ENCODE measurements around the gene USF1.
A peak's percentile ranks its signal among the peaks of the same experiment; 100 is the strongest.
"Not testable (repeated sequence)": the region's sequence is repeated elsewhere in the genome, so short reads cannot be mapped to it uniquely, and the experiment has no call there.

The USF1 gene

DNA sequence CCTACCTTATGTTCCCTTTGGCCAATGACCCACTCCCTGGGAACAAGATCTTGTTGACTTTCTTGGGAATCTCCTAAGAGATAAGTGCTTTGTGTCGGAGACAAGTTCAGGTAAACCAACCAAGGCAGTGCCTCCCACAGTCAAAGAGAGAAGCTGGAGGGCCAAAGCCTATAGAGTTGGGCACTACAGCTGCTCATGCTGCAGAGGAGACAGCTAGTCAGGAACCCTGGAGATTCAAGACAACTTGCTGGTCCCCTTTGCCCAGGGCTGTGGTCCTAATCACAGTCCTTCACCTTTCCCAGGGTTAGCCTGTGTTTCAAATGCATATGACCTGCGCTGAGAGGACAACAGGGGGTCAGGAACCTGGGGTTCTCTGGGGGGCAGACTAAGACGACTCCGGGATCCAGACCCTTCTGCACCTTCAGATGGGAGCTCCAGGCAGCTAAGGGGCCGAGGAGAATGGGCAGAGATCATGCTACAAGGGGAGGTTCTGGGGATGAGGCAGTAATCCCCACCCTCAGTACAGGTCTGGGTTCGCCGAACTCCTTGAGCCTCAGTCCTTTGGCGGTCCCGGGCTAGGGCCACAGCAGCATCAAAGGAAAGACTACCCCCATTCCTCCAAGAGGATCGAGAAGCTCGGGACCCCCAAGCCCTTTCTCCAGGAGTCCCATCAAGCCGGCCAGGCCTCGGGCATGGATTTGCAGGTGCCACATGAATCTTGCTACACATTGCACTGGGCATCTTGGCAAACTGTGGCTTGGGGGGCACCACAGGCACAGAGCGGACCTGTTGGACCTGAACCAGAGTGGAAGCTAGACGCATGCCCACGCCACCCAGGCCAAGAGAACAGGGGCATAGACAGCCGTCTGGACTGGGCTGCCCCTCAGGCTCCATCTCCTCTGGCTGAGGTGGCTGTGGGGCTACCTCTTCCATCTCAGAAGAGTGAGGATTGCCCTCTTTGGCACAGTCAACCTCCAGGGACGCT lies 2.0 kb upstream of the USF1 start:
- H3K9ac ChIP-seq (ENCODE audit: low read depth, low read length) = no peak overlapping the region
- no peaks in the 10 kb centered on the region for H3K9me3 ChIP-seq (ENCODE audit: control insufficient read depth, insufficient read depth, low read length)
- H3K4me1 ChIP-seq (ENCODE audit: insufficient read depth, low read length) = peaks cover 5% of the 10 kb centered on the region; the same call in 1 of the 2 replicates
- H3K36me3 ChIP-seq (ENCODE audit: insufficient read depth, low read length) = no peaks in the 10 kb centered on the region

DNA sequence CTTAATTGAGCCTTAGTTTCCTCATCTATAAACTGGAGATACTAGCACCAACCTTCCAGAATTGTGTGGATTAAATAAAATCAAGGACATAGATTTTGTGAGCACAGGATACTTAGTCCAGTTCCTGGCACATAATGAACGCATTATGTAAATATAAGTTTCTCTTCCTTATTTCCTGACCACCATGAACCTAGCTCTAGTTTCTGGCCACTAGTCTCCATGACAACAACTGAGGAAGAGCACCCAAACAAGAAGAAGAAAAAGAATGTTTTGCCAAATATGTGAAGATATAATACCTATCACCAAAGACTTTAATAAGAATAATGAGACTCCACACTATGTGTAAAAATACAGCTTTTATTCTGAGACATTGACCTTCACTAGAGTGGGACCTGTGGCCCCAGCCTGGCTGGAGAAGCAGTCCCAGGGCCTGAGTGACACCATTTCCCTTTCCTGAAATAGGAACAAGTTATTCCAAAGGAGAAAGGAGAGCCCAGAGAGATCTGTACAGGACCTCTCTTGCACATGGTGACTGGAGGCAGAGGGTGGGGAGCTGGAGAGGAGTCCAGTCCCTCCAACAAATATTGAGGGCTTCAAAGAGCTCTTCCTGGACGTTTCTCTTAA lies 940 bp upstream of the USF1 start:
- no peaks in the 10 kb centered on the region for H3K9me3 ChIP-seq (ENCODE audit: control insufficient read depth, insufficient read depth, low read length)
- H3K36me3 ChIP-seq (ENCODE audit: insufficient read depth, low read length) = no peaks in the 10 kb centered on the region
- H3K4me1 ChIP-seq (ENCODE audit: insufficient read depth, low read length) = peaks cover 5% of the 10 kb centered on the region; the same call in 1 of the 2 replicates
- peak overlapping the region; percentile 96 for H3K9ac ChIP-seq (ENCODE audit: low read depth, low read length)

DNA sequence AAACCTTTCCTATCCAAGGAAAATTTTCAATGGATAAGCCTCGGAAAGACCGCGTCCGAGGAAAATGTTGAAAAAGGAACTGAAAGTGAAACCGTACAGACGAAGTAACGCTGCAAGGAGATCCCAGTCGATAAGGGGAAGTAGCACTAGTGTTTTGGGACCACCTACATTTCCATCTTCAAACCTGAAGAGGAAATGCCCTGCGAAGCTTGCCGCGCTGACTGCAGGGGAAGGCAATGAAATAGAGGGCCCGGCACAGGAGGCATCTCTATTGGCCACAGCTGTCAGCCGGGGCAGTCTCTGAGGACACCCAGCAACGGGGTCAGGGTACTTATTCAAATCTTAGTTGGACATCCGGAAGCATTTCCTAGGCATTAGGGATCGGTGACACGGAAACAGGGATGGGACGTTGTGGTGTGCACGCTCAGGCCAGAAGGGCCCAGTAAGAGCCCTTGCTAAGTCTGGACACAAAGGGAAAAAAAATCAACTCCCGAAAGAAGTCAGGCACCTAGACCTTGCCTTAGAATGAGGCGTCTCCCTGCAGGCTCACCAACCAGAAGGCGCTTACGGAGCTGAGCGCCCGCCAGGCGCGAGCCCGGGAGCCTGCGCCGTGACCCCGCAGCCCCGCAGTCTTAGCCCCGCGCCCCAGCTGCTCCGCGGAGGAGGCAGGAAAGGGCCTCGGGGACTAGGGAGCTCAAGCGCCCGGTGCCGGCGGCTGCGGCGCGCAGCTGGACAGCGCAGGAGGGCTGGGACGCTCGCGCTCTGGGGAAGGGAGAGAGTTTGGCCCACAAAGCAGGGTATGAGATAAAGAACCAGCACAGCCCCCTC lies 655 bp downstream of the USF1 start:
- Histone ChIP-seq H3K9me3 (ENCODE audit: control insufficient read depth, insufficient read depth, low read length) (no peaks in the 10 kb centered on the region), H3K9ac (ENCODE audit: low read depth, low read length) (peak overlapping the region; percentile 96), H3K36me3 (ENCODE audit: insufficient read depth, low read length) (peaks cover 10% of the 10 kb centered on the region), H3K4me1 (ENCODE audit: insufficient read depth, low read length) (peaks cover 5% of the 10 kb centered on the region; the same call in 1 of the 2 replicates)

DNA sequence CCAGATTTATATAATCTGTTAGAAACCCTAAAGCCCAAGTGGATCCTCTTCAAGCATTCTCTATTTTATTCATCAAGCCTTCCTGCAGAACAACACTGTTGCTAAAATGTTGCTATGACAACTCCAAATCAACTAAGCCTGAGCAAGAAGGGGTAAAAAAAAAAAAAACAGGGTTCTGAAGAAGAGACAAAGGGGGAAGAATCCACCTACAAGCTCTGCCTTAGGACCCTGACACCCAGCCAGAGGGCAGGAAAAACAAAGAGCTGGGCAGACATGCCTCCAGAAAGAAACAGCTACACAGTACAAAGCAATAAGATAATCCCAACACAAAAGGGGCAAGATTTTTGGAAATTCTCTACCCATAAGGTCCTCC lies 1.3 kb downstream of the USF1 start:
- peaks cover 16% of the 10 kb centered on the region for H3K36me3 ChIP-seq (ENCODE audit: insufficient read depth, low read length)

GRCh38 chr1:161039546-161039945 lies 6.2 kb downstream of the USF1 start:
- peaks cover 19% of the 10 kb centered on the region for H3K36me3 ChIP-seq (ENCODE audit: insufficient read depth, low read length)
- no peak overlapping the region for H3K9ac ChIP-seq (ENCODE audit: low read depth, low read length)
- H3K4me1 ChIP-seq (ENCODE audit: insufficient read depth, low read length) = peaks cover 11% of the 10 kb centered on the region
- H3K9me3 ChIP-seq (ENCODE audit: control insufficient read depth, insufficient read depth, low read length) = no peaks in the 10 kb centered on the region

More for the DNA sequence above, 1.3 kb downstream of the USF1 start:
- Histone ChIP-seq H3K4me1 (ENCODE audit: insufficient read depth, low read length) (peaks cover 5% of the 10 kb centered on the region; the same call in 1 of the 2 replicates), H3K9ac (ENCODE audit: low read depth, low read length) (peak overlapping the region; percentile 96), H3K9me3 (ENCODE audit: control insufficient read depth, insufficient read depth, low read length) (no peaks in the 10 kb centered on the region)

GRCh38 chr1:161039154-161039545 lies 6.6 kb downstream of the USF1 start:
- Histone ChIP-seq H3K9ac (ENCODE audit: low read depth, low read length) (peak overlapping the region; percentile 83; the same call in 1 of the 2 replicates), H3K4me1 (ENCODE audit: insufficient read depth, low read length) (peaks cover 7% of the 10 kb centered on the region), H3K36me3 (ENCODE audit: insufficient read depth, low read length) (peaks cover 19% of the 10 kb centered on the region), H3K9me3 (ENCODE audit: control insufficient read depth, insufficient read depth, low read length) (no peaks in the 10 kb centered on the region)

- peaks cover 19% of the 10 kb centered on the region for H3K36me3 ChIP-seq (ENCODE audit: insufficient read depth, low read length)
- H3K9me3 ChIP-seq (ENCODE audit: control insufficient read depth, insufficient read depth, low read length) = no peaks in the 10 kb centered on the region
- H3K4me1 ChIP-seq (ENCODE audit: insufficient read depth, low read length) = peaks cover 7% of the 10 kb centered on the region
- H3K9ac ChIP-seq (ENCODE audit: low read depth, low read length) = peak within 1 kb of the TSS; percentile 83
These were observed 7.1 kb downstream of the USF1 start, which contains the start of gene TSTD1 for GRCh38 chr1:161038523-161039153. TSS of gene TSTD1 (minus strand) at chr1:161038964. CDS start at chr1:161038889, 75 bp downstream.

DNA sequence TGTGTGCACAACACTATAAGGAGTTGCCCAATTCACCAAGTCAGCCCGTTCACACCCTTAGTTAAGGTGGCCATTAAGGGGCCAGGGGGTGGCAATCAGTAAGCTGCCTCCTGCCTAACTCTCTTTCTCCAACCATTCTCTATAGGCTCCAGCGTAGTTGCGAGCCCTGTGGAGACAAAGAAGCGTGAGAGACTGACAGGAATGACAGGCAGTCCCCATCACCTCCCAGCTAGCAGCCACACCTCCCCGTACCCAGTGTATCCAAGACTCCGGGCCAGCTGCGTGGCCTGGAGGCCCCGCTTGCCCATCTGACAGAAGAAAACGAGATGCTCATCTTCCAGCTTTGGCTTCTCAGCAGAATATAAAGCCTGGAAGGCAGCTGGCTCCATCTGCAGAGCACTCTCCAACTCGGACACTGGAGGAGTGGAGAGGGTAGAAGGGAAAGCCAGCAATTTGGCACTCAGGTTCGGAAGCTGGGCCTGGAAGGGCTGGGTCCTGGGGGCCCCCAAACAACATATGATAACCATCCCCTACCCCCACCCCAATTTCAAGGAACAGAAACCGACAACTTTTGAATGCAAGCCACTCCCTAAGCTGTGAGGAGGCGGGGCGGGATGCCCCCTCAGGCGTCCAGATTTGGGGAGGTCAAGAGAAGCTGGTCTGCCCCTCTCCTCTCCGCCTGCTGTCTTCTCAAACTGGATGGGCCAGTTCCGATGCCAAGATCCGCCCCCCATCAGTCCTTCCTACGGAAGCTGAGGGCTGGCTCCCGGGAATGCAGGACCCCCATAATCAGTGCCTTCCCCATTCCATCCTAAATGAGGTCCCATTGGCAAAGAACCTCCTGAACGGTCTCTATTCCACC lies 7.9 kb downstream of the USF1 start:
- Histone ChIP-seq H3K4me1 (ENCODE audit: insufficient read depth, low read length) (peaks cover 7% of the 10 kb centered on the region), H3K9me3 (ENCODE audit: control insufficient read depth, insufficient read depth, low read length) (no peaks in the 10 kb centered on the region), H3K36me3 (ENCODE audit: insufficient read depth, low read length) (peaks cover 19% of the 10 kb centered on the region), H3K9ac (ENCODE audit: low read depth, low read length) (peak overlapping the region; percentile 83)

GRCh38 chr1:161033751-161034150 lies 12.0 kb downstream of the USF1 start:
- no peaks in the 10 kb centered on the region for H3K36me3 ChIP-seq (ENCODE audit: insufficient read depth, low read length)
- no peak overlapping the region for H3K9ac ChIP-seq (ENCODE audit: low read depth, low read length)
- no peaks in the 10 kb centered on the region for H3K9me3 ChIP-seq (ENCODE audit: control insufficient read depth, insufficient read depth, low read length)
- peaks cover 7% of the 10 kb centered on the region for H3K4me1 ChIP-seq (ENCODE audit: insufficient read depth, low read length)

- peaks cover 7% of the 10 kb centered on the region for H3K4me1 ChIP-seq (ENCODE audit: insufficient read depth, low read length)
- H3K9me3 ChIP-seq (ENCODE audit: control insufficient read depth, insufficient read depth, low read length) = no peaks in the 10 kb centered on the region
- H3K36me3 ChIP-seq (ENCODE audit: insufficient read depth, low read length) = no peaks in the 10 kb centered on the region
- no peak overlapping the region for H3K9ac ChIP-seq (ENCODE audit: low read depth, low read length)
These were observed 13.4 kb downstream of the USF1 start for GRCh38 chr1:161032409-161032808.

DNA sequence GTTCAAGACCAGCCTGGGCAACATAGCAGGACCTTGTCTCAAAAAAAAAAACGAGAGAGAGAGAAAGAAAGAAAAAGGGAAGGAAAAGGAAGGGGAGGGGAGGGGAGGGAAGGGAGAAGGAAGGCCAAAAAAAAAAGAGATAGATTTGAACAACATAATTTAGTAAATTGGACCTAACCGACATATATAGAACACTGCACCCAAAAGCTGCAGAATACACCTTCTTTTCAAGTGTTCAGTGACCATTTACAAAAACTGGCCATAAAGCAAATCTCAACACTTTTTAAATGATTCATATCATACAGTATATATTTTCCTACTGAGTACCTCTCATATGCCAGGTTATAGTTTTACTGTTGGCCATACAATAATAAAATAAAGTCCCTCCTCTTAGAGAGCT lies 13.9 kb downstream of the USF1 start:
- H3K36me3 ChIP-seq (ENCODE audit: insufficient read depth, low read length) = no peaks in the 10 kb centered on the region
- no peak overlapping the region for H3K9ac ChIP-seq (ENCODE audit: low read depth, low read length)
- H3K9me3 ChIP-seq (ENCODE audit: control insufficient read depth, insufficient read depth, low read length) = no peaks in the 10 kb centered on the region
- peaks cover 7% of the 10 kb centered on the region for H3K4me1 ChIP-seq (ENCODE audit: insufficient read depth, low read length)

DNA sequence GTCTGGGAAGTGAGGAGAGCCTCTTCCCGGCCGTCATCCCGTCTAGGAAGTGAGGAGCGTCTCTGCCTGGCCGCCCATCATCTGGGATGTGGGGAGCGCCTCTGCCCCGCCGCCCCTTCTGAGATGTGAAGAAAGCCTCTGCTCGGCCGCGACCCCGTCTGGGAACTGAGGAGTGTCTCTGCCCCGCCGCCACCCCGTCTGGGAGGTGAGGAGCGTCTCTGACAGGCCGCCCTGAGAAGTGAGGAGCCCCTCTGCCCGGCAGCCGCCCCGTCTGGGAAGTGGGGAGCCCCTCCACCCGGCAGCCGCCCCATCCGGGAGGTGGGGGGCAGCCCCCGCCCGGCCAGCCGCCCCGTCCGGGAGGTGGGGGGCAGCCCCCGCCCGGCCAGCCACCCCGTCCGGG lies 16.3 kb downstream of the USF1 start:
- H3K4me1 ChIP-seq (ENCODE audit: insufficient read depth, low read length); H3K9me3 ChIP-seq (ENCODE audit: control insufficient read depth, insufficient read depth, low read length); H3K36me3 ChIP-seq (ENCODE audit: insufficient read depth, low read length); H3K9ac ChIP-seq (ENCODE audit: low read depth, low read length): not testable (repeated sequence)

- not testable (repeated sequence) for H3K9ac ChIP-seq (ENCODE audit: low read depth, low read length)
These were observed 18.8 kb downstream of the USF1 start for GRCh38 chr1:161026954-161027353.

More at GRCh38 chr1:161026954-161027353, 18.8 kb downstream of the USF1 start:
- H3K4me1 ChIP-seq (ENCODE audit: insufficient read depth, low read length); H3K9me3 ChIP-seq (ENCODE audit: control insufficient read depth, insufficient read depth, low read length); H3K36me3 ChIP-seq (ENCODE audit: insufficient read depth, low read length): not testable (repeated sequence)
